GOT3 (cell line): ENCODE measurements around the gene DNAAF2.
"Not testable (repeated sequence)": the region's sequence is repeated elsewhere in the genome, so short reads cannot be mapped to it uniquely, and the experiment has no call there.

Source experiments
- DNase-seq: peaks from one replicate; lab custom pipeline; 2025; ENCODE audit warnings: mixed read lengths; lab: John Stamatoyannopoulos, UW

DNAAF2 gene

DNA sequence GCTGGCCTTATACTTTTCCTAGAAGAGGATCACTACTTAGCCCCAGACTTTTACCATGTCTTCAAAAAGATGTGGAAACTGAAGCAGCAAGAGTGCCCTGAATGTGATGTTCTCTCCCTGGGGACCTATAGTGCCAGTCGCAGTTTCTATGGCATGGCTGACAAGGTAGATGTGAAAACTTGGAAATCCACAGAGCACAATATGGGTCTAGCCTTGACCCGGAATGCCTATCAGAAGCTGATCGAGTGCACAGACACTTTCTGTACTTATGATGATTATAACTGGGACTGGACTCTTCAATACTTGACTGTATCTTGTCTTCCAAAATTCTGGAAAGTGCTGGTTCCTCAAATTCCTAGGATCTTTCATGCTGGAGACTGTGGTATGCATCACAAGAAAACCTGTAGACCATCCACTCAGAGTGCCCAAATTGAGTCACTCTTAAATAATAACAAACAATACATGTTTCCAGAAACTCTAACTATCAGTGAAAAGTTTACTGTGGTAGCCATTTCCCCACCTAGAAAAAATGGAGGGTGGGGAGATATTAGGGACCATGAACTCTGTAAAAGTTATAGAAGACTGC lies 12.9 kb downstream of the DNAAF2 start:
- no peak for DNase-seq

DNA sequence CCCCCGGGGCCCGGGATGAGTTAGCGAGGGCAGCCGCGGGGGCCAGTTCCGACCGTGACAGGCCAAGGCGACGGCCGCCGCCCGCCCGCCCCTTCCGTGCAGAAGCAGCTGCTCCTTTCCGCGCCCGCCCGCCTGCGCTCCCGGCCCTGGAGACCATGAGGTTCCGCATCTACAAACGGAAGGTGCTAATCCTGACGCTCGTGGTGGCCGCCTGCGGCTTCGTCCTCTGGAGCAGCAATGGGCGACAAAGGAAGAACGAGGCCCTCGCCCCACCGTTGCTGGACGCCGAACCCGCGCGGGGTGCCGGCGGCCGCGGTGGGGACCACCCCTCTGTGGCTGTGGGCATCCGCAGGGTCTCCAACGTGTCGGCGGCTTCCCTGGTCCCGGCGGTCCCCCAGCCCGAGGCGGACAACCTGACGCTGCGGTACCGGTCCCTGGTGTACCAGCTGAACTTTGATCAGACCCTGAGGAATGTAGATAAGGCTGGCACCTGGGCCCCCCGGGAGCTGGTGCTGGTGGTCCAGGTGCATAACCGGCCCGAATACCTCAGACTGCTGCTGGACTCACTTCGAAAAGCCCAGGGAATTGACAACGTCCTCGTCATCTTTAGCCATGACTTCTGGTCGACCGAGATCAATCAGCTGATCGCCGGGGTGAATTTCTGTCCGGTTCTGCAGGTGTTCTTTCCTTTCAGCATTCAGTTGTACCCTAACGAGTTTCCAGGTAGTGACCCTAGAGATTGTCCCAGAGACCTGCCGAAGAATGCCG lies 13.7 kb downstream of the DNAAF2 start:
- no peak for DNase-seq

DNA sequence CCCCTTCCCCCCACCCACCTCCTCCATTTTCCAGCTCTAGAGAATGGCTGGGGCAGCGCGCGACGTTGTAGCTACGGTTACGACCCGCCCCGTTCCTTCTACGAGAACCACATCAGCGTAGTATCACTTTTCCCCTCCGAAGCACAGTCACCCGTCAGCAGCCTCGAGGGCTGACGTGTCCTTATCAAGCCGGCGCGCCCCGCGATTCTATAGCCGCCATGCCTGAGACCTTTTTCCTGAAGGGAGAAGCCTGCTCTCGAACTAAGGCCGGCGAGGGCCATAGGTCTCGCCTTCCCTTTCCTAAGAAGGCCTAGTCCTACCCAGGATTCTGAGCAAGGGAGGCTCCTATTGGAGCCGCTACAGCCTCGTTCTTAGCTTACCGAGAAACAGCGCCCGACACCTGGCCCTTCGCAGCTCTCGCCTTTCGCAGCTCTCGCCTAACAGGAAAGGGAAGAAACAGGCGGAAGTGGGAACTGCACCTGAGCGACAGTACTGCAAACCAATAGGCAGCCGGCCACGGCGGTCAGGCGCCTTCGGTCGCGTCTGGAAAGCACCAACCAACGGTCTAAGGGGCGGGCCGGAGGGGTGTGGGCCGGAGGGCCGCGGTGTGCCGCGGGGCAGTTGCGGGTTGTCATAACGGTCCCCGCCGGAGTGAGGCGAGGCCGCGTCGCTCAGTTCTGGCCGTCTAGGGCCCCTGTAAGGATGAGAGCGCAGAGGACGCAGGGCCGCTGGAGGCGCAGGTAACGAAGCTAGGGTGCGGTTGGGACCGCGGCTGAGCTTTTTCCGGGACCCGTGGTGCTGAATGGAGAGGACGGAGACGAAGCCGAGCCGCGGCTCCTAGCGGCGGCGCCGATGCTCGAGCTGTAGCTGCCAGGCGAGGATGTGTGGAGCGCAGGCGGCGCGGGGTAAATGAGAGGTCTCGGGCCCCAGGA lies 14.6 kb downstream of the DNAAF2 start, which contains the start of the genes MGAT2 and RPL36AL:
Gene MGAT2 (plus strand): TSS at position 618 of the 932 bp plus-strand sequence. CDS start 470 bp downstream, outside the sequence.
Gene RPL36AL (minus strand): TSS at position 445 of the 932 bp plus-strand sequence. CDS start 1,522 bp downstream, outside the sequence.
- DNase-seq, result peak; percentile 77

DNA sequence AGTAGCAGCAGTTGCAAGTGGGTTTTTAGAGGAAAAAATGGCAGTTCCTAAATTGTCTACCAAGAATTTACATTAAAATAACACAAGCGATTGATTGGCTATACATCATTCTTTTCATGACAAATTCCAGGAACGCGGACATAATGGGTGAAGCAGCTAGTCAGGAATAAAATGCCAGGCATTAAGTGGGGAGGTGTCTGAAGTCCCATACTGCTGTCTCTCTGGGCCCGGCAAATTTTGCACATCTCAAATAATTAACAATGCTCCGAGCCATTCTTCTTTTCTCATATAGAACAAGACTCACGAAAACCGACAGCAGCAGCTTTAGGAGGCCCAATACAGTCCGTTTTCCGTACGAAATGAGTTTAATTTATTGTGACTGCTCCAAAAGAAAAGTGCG lies 15.3 kb downstream of the DNAAF2 start:
- DNase-seq, result no peak

DNA sequence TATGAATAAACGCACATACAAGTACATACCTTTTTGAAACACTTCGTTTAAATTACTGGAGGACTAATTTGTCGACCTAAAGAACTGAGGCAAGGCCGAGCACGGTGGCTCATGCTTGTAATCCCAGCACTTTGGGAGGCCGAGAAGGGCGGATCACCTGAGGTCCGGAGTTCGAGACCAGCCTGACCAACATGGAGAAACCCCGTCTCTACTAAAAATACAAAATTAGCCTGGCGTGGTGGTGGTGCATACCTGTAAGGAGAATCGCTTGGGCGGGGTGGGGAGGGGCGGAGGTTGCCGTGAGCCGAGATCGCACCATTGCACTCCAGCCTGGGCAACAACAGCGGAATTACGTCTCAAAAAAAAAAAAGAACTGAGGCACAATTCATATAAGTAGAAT lies 15.8 kb downstream of the DNAAF2 start:
- not testable (repeated sequence) for DNase-seq

DNA sequence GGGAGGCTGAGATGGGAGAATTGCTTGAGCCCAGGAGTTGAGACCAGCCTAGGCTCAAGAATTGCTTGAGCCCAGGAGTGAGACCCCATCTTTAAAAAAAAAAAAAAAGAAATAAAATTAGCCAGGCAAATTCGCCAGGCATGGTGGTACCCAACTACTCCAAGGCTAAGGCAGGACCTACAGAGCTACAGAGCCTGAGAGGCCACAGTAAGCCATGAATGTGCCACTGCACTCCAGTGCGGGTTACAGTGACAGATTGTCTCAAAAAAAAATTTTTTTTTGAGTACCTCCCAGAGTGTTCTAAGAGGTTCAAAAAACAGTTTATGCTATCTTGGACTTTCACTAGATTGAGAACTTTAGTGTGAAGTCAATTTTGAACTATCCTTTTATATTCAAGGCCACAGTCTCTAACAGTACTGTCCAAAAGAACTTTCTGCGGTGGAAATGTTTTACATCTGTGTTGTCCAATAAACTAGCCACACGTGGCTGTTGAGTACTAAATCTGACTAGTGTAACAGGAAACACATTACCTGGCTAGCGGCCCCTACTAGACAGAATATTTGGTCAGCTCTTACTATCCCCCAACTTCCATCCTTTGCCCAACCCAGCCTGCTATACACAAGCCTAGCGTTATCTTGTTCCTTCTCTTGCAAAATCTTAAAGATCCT lies 17.1 kb downstream of the DNAAF2 start:
- no peak for DNase-seq

DNA sequence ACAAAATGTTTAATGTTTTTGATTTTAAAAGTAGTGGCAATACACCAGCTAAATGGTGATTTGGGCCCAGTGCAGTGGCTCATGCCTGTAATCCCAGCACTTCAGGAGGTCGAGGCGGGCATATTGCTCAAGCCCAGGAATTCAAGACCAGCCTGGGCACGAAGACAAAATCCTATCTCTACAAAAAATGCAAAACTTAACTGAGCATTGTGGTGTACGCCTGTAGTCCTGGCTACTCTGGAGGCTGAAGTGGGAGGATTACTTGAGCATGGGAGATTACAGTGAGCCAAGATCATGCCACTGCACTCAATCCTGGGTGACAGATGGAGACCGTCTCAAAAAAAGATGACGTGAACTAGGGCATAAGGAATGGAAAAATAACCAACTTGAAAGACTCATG lies 19.3 kb downstream of the DNAAF2 start:
- DNase-seq, result no peak

DNA sequence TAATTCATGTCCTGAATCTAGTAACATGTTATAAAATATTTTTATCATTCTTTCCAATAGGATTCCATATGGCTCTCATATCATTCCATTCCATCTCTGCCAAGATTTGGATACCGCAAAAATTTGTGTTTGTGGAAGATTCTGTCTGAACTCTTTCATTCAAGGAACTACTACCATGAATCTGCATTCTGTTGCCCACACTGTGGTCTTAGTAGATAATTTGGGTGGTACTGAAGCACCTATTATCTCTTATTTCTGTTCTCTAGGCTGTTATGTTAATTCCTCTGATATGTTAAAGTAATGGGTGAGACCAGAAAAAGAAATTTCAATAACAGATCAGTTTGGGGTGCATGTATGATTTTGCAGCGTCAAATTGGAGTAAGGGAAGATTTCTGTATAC lies 20.8 kb downstream of the DNAAF2 start:
- DNase-seq, result no peak

DNA sequence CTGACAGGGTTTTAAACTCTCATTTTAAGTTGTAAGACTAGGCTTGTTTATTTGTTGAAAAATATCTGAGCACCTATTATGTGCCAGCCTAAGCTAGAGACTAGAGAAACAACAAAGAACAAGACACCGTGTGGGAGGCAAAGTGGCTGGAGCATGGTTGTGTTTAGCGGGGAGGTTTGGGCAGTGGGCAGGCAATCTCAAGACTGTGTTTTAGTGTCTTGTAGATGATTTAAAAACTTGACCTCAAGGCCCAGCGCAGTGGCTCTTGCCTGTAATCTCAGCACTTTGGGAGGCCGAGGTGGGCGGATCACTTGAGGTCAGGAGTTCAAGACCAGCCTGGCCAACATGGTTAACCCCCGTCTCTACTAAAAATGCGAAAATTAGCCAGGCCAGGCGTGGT lies 22.4 kb downstream of the DNAAF2 start:
- no peak for DNase-seq

DNA sequence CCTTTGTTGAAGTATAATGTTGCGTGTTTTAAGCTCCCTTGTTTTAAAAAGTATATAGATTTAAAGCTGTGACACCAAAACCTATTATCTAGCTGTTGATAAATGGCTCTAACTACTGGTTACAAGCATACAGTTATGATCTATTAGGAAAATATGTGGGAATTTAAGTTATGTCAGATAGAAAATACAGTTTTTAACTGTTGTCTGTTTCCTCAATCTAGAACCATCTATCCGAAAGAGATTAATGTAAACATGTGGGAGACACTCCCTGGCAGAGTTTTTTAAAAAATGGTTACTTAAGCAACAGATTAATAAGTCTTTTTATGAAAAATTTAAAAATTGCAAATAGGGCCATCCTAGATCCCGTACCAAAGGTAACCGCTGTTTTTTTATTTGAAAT lies 22.8 kb downstream of the DNAAF2 start:
- DNase-seq, result no peak

DNA sequence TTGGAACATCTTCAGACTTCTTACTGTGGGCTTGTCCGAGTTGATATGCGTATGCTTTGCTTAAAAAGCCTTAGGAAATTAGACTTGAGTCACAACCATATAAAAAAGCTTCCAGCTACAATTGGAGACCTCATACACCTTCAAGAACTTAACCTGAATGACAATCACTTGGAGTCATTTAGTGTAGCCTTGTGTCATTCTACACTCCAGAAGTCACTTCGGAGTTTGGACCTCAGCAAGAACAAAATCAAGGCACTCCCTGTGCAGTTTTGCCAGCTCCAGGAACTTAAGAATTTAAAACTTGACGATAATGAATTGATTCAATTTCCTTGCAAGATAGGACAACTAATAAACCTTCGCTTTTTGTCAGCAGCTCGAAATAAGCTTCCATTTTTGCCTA lies 27.5 kb downstream of the DNAAF2 start:
- DNase-seq, result no peak

DNA sequence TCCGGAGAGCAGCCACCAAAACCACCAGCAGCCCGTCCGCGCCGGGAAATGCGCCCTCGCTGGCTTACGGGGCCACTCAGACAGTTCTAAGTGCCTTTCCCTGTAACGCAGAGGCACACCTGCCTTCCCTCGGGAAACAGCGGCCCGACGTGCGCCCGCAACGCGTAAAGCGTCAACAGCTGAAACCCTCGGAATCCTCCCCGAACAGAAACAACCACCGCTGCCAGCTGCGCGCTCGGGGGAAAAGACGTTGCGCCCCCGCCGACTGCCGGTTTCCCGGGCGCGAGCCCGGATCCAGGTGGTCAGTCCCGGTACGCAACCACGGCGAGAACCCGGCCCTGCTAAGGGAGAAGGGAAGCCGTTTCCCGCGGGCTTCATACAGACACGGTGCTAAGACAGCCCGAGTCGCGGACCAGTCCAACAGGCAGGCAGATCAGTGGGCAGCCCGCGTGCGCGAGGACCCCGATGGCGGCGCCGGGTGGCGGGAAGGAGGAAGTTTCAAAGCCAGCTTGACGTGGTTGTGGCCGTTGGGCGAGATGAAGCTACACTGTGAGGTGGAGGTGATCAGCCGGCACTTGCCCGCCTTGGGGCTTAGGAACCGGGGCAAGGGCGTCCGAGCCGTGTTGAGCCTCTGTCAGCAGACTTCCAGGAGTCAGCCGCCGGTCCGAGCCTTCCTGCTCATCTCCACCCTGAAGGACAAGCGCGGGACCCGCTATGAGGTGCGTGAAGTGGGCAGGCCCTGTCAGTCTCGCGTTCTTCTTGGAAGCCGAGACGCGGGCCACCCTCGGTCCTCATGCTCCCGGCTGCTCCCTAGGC lies 36.4 kb downstream of the DNAAF2 start, which contains the start of gene LRR1:
Gene LRR1 (plus strand): TSS at position 456 of the 816 bp plus-strand sequence. CDS start 81 bp downstream, at position 537.
- peak; percentile 51 for DNase-seq

DNA sequence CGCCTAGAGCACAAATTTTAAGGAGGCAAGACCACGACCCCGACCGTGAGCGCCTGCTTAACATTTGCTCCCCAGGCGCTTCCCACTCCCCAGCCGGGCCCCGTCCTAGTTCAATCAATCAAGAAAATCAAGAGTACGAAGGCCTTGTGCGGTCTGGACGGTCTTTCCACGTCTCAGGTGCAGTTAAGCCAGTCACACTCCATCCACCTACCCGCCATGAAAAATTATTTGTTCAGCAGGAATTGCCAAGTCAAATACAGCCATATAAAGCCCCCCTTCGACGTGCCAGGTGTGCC lies 36.9 kb downstream of the DNAAF2 start:
- no peak for DNase-seq

DNA sequence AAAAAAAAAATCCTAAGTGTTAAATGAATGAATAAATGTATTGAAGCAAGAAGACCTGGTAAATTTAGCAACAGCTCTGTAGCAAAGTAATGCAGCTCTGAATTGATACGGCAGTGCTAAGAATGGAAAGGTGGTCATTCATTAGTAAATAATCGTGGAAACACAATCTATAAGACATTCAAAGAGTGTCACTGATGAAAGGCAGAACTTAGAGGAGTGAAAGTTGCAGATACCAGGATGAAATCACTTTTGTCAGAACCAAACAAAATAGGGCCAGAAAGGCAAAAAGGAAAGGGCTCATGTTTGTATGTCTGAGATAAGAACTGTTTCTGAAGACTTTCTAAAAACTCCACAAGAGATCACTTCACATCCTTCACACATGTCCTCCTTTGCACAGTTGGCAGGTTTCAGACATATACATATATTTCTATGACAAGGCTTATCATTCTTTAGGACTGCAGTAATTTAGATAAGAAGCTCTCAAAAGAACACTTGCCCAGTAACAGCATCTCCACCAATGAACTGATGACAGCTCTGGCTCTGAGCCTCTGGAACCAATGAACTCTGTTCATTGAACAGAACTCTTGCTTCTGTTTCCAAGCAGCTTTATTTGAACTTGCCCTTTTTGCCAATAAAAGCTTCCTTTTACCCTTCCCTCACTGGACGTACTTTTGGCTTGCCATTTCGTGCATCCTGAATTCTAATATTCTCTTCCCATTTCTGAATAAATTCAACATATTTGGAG lies 40.5 kb downstream of the DNAAF2 start:
- no peak for DNase-seq

DNA sequence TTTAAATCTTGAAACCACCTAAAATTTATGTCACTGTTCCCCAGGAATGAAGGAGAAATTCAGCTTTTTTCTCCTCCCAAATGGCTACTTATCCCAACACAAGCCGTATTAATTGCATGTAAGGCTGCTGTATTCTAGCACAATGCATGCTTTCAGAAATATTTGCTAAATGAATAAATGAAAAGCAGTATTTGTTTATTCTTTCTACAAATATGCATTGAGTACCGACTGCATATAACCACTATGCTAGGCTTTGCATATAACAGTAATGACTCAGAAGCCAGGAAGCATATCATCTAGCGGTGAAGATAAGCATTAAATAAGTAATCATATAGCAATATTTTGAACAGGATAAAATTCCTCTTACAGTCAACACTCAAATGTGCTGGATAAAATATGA lies 42.0 kb downstream of the DNAAF2 start:
- DNase-seq, result no peak

DNA sequence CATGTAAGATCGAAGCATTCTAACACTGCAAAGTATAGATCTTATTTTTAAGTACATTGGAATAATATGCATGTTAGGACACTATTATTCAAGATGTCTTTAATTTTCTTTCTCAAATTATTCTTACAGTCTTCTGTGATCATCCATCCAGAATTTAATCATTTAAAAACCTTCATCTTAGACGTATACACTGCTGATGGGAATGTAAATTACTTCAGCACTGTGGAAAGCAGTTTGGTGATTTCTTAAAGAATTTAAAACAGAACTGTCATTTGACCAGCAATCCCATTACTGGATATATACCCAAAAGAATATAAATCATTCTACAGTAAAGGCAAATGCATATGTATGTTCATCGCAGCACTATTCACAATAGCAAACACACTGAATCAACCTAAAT lies 45.7 kb downstream of the DNAAF2 start:
- no peak for DNase-seq

DNA sequence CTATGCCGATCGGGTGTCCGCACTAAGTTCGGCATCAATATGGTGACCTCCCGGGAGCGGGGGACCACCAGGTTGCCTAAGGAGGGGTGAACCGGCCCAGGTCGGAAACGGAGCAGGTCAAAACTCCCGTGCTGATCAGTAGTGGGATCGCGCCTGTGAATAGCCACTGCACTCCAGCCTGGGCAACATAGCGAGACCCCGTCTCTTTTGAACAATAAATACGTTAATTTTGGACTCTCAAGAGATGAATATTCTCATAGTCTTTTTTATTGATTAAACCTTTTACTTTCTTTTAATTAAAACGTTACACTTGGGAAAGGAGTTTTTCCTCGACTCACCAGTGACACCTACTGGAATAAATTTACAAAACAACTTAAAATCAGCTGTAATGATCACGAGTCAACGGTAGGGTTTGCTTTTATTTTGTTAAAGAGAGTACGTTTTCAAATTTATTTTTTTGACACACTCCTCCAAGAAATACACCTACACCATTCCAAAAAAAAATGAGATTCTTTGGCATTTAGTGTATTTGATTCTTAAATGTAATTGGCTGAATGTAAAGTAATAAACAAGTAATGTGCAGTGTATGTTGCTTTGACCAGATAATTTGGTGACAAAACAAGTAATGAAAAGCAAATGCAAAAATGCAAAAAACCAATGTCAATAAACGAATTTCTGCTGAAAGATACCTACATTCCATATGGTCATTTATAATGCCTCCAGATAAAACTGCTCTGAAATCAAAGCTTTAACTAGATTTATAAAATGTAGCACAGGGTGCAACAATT lies 48.2 kb downstream of the DNAAF2 start:
- DNase-seq, result no peak

DNA sequence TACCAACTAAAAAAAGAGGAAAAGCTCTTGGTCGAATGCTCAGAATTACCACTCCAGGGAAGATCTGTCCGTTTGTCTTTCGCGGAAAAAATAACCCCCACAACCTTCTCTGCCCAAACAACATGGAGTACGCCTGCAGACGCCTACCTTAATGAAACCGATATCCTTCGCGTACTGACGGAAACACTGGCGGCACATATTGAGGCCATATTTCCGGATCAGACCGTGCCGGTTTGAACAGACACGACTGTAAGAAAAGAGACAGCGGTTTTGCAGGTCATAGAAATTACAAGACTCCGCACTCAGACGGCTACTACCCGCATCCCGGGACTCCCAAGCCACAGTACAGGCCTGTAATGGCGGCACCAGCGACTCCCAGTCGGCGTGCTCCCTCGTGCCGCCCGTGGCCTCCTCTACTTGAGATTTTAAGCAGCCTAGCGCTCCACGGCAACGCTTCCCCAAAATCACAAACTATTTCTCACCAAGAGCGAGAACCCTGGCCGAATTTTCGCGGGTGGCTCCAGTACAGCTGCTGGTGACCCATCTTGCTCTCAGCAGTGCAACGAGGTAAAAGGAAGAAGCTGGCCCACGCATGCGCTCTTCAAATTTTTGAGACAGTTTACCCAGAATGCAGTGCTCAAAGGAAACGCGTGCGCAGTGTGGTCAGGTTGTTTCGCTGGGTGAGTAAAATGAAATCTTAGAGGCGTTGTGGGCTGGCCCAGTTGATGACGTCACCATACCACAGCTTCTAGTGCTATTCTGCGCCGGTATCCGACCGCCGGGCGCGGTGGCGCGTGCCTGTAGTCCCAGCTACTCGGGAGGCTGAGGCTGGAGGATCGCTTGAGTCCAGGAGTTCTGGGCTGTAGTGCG lies 49.0 kb downstream of the DNAAF2 start, which contains the start of gene RPS29:
Gene RPS29 (minus strand): TSS at position 578 of the 870 bp plus-strand sequence. CDS start 34 bp downstream, at position 544.
- DNase-seq, result peak; percentile 81
